Measurements from ENCODE around the gene PPA2.
A peak's percentile ranks its signal among the peaks of the same experiment; 100 is the strongest.
"Not testable (repeated sequence)": the region's sequence is repeated elsewhere in the genome, so short reads cannot be mapped to it uniquely, and the experiment has no call there.

PPA2 gene

GRCh38 chr4:105471566-105472176 is 2.2 kb downstream of the PPA2 start:
- no peak overlapping the region for H3K27ac ChIP-seq

DNA sequence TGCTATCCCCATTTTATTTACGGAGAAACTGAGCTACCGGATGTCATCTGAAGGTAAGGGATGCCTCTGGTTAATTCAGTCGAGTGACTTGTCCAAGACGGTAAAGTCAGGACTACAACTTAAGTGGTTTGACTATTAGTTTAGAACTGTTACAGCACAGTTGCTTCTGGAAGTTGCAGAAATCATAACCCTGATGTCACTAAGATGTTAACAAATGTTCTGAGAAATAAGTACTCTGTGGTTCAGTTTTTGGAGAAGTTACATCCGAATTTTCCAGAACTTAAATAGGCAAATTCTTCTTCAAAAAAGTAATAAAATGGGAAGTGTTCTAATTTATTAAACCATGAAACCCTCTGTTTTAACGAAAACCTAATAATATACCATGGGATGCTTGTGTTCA is 3.1 kb downstream of the PPA2 start:
- H3K4me3 ChIP-seq: no peak overlapping the region
- no peak overlapping the region for H3K27ac ChIP-seq
- no peak for TF ChIP-seq CTCF (IDR thresholded peaks at IDR 0.05)

More at GRCh38 chr4:105471566-105472176, 2.2 kb downstream of the PPA2 start:
- peak; percentile 42 for TF ChIP-seq CTCF (IDR thresholded peaks at IDR 0.05)
- no peak for DNase-seq (ENCODE audit: low spot score)
- H3K4me3 ChIP-seq: peak overlapping the region; percentile 55

DNA sequence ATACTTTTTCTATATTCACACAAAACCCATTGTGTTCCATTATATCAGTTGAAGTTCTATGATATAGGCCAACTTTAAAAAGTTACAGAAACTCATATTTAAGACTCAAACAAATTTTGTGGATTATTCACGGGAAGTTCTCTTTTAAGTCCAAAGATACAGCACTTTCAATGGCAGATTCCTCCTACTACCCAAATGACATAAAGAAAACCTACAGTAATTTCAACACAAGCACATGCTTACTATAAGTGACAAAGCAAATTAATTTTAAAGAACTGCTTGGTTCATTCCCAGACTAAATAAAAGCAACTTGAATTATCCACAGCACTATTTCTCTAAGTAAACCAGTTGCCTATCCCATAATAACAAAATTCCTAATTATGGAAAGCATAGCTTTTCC is 4.1 kb downstream of the PPA2 start:
- no peak for TF ChIP-seq CTCF (IDR thresholded peaks at IDR 0.05)
- Histone ChIP-seq H3K4me3 (no peak overlapping the region), H3K27ac (no peak overlapping the region)
- no peak for DNase-seq (ENCODE audit: low spot score)

More for the DNA sequence above, 3.1 kb downstream of the PPA2 start:
- no peak for DNase-seq (ENCODE audit: low spot score)

GRCh38 chr4:105466580-105466979 is 7.3 kb downstream of the PPA2 start:
- Histone ChIP-seq H3K27ac (no peak overlapping the region), H3K4me3 (no peak overlapping the region)
- no peak for TF ChIP-seq CTCF (IDR thresholded peaks at IDR 0.05)
- DNase-seq (ENCODE audit: low spot score): no peak

- H3K27ac ChIP-seq; DNase-seq (ENCODE audit: low spot score); H3K4me3 ChIP-seq: not testable (repeated sequence)
Measured at GRCh38 chr4:105464563-105464962, 9.3 kb downstream of the PPA2 start.

DNA sequence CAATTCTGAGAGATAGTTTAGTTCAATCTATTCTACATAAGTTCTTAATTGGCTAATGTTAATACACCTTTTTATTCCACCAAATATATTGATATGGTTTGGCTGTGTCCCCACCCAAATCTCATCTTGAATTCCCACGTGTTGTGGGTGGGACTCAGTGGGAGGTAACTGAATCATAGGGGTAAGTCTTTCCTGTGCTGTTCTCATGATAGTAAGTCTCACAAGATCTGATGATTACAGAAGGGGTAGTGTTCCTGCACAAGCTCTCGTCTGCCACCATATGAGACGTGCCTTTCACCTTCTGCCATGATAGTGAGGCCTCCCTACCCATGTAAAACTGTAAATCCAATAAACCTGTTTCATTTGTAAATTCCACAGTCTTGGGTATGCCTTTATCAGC is 11.3 kb downstream of the PPA2 start:
- H3K27ac ChIP-seq: no peak overlapping the region
- DNase-seq (ENCODE audit: low spot score): no peak
- no peak overlapping the region for H3K4me3 ChIP-seq
- TF ChIP-seq CTCF (IDR thresholded peaks at IDR 0.05): no peak

GRCh38 chr4:105461621-105462382 is 12.1 kb downstream of the PPA2 start:
- Histone ChIP-seq H3K4me3 (no peak overlapping the region), H3K27ac (no peak overlapping the region)
- TF ChIP-seq CTCF (IDR thresholded peaks at IDR 0.05): no peak
- no peak for DNase-seq (ENCODE audit: low spot score)
